Smooth muscle cell (in vitro differentiated cells): ENCODE measurements around the gene ADPRH. TPM values are rescaled to one million over a fixed set of nuclear protein-coding genes. Genes with fewer than 3 reads are reported as not detected.

Experiments used
- DNase-seq: peaks from one replicate; lab custom pipeline; 2025; ENCODE audit not compliant: unreplicated experiment; lab: John Stamatoyannopoulos, UW
- H2AFZ ChIP-seq: fragments of 200-600 bp; sonication (generic); 2 replicates; pipeline ENCODE4 v1.6.0; 2016; ENCODE audit warnings: antibody characterized with exemption, low read depth, mild to moderate bottlenecking
- H3F3A ChIP-seq: fragments of 200-600 bp; sonication (generic); 2 replicates; pipeline ENCODE4 v1.6.0; 2017; ENCODE audit warnings: antibody characterized with exemption, low read depth
- H3K27ac ChIP-seq: fragments of 200-600 bp; sonication (generic); 2 replicates; pipeline ENCODE4 v1.5.1; 2016; ENCODE audit warnings: low read depth, mild to moderate bottlenecking
- H3K27me3 ChIP-seq: fragments of 200-600 bp; sonication (generic); 2 replicates; pipeline ENCODE4 v1.6.1; 2016; ENCODE audit warnings: low read depth, mild to moderate bottlenecking
- H3K36me3 ChIP-seq: fragments of 200-600 bp; sonication (generic); 2 replicates; pipeline ENCODE4 v1.5.1; 2016; ENCODE audit warnings: low read depth
- H3K4me1 ChIP-seq: fragments of 200-600 bp; sonication (generic); 2 replicates; pipeline ENCODE4 v1.5.1; 2016; ENCODE audit warnings: low read depth
- H3K4me2 ChIP-seq: fragments of 200-600 bp; sonication (generic); 2 replicates; pipeline ENCODE4 v1.6.0; 2016; ENCODE audit warnings: mild to moderate bottlenecking
- H3K4me3 ChIP-seq: fragments of 200-600 bp; sonication (generic); 2 replicates; pipeline ENCODE4 v1.5.1; 2016; ENCODE audit warnings: mild to moderate bottlenecking
- H3K79me2 ChIP-seq: fragments of 200-600 bp; sonication (generic); 2 replicates; pipeline ENCODE4 v1.6.0; 2016; ENCODE audit warnings: low read depth, mild to moderate bottlenecking
- H3K9ac ChIP-seq: fragments of 200-600 bp; sonication (generic); 2 replicates; pipeline ENCODE4 v1.6.0; 2016; ENCODE audit warnings: low read depth
- H3K9me3 ChIP-seq: fragments of 200-600 bp; sonication (generic); replicated peaks from 2 replicates; pipeline ENCODE4 v1.5.1; 2016; ENCODE audit warnings: low read depth
- H4K20me1 ChIP-seq: fragments of 200-600 bp; sonication (generic); 2 replicates; pipeline ENCODE4 v1.6.0; 2016; ENCODE audit warnings: low read depth
- CTCF ChIP-seq: fragments of 200-600 bp; sonication (generic); IDR thresholded peaks from 2 replicates; pipeline ENCODE4 v1.5.1; 2017; ENCODE audit warnings: borderline replicate concordance, mild to moderate bottlenecking, antibody characterized with exemption; ENCODE audit not compliant: insufficient read depth, poor library complexity, severe bottlenecking
- WGBS: methylation state at CpG from one replicate; pipeline ENCODE4 v1.1.7; 2016; ENCODE audit warnings: low lambda C conversion rate; 5-methylcytosine and 5-hydroxymethylcytosine counted together
- polyA plus RNA-seq: library from polyadenylated mRNA; unstranded; fragments of >200 nt; fragmentation: Nextera tagmentation; extraction: Ambion mirVana; gene quantifications from 2 replicates; pipeline ENCODE4 v1.2.1, GENCODE V29; 2016
- total RNA-seq: library from RNA; depleted of rRNA; stranded (reverse); fragments of >200 nt; gene quantifications from 2 replicates; pipeline ENCODE4 v1.2.3, GENCODE V29; 2014

The ADPRH gene
- total and polyA plus RNA-seq, 2 experiments from 2014 or later, result 1.3 to 2.9 TPM

DNA sequence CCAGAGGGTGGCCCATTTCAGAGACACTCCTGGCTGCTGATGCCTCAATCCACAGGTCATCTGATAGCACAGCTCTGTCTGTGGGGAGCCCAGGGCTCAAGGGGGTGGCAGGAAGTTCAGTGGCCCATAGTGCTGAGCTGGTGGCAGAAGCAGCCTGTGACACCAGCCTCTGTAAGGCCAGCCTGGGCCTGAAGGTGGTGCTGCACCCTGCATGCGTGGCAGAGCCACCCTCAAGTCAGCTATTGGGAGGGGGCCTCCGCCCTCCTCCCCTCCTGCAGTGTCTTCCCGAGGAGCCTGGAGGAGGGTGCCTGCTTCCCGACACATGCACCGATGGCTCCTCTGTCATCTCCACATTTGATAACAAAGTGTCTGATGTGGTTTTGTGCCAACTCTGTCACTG lies 21.4 kb downstream of the ADPRH start:
- peaks cover 3% of the 10 kb centered on the region for H3K4me1 ChIP-seq
- TF ChIP-seq CTCF, result peak; percentile 32
- peaks cover 3% of the 10 kb centered on the region for H3F3A ChIP-seq
- H3K4me3 ChIP-seq, result no peak overlapping the region
- no peaks in the 10 kb centered on the region for H3K79me2 ChIP-seq
- no peaks in the 10 kb centered on the region for H4K20me1 ChIP-seq
- H3K9me3 ChIP-seq, result no peaks in the 10 kb centered on the region
- H3K27ac ChIP-seq, result no peak overlapping the region
- 36% methylated on average over 5 of the region's 5 CpGs for WGBS
- H3K9ac ChIP-seq, result no peak overlapping the region
- no peaks in the 10 kb centered on the region for H3K27me3 ChIP-seq
- H2AFZ ChIP-seq, result peak overlapping the region; percentile 28
- no peak for DNase-seq
- no peak overlapping the region for H3K4me2 ChIP-seq
- H3K36me3 ChIP-seq, result no peaks in the 10 kb centered on the region

- Histone ChIP-seq H3K4me1 (peaks cover 3% of the 10 kb centered on the region), H3K79me2 (no peaks in the 10 kb centered on the region), H3K4me3 (no peak overlapping the region), H3K36me3 (no peaks in the 10 kb centered on the region), H3K9ac (no peak overlapping the region), H3K4me2 (no peak overlapping the region), H3F3A (peaks cover 3% of the 10 kb centered on the region), H3K27ac (no peak overlapping the region), H2AFZ (no peak overlapping the region), H3K27me3 (no peaks in the 10 kb centered on the region), H3K9me3 (no peaks in the 10 kb centered on the region), H4K20me1 (no peaks in the 10 kb centered on the region)
- no peak for DNase-seq
- no peak for TF ChIP-seq CTCF
- 86% methylated on average over 3 of the region's 3 CpGs for WGBS
These were observed 21.9 kb downstream of the ADPRH start for GRCh38 chr3:119601154-119601553.

GRCh38 chr3:119602676-119603075 lies 23.4 kb downstream of the ADPRH start:
- Histone ChIP-seq H3K9ac (no peak overlapping the region), H3F3A (peaks cover 3% of the 10 kb centered on the region), H2AFZ (no peak overlapping the region), H3K4me1 (peaks cover 3% of the 10 kb centered on the region), H3K79me2 (no peaks in the 10 kb centered on the region), H3K4me2 (no peak overlapping the region), H3K36me3 (no peaks in the 10 kb centered on the region), H3K27me3 (no peaks in the 10 kb centered on the region), H3K9me3 (no peaks in the 10 kb centered on the region), H4K20me1 (no peaks in the 10 kb centered on the region), H3K4me3 (no peak overlapping the region), H3K27ac (no peak overlapping the region)
- WGBS, result 59% methylated on average over 1 of the region's 1 CpG
- TF ChIP-seq CTCF, result no peak
- DNase-seq, result no peak

- H2AFZ ChIP-seq, result no peak overlapping the region
These were observed 25.6 kb downstream of the ADPRH start for GRCh38 chr3:119604878-119605277.

More at GRCh38 chr3:119604878-119605277, 25.6 kb downstream of the ADPRH start:
- H3K27ac ChIP-seq, result no peak overlapping the region
- H3K27me3 ChIP-seq, result no peaks in the 10 kb centered on the region
- H3K4me2 ChIP-seq, result no peak overlapping the region
- TF ChIP-seq CTCF, result no peak
- 33% methylated on average over 1 of the region's 1 CpG for WGBS
- no peak overlapping the region for H3K9ac ChIP-seq
- H3F3A ChIP-seq, result peaks cover 3% of the 10 kb centered on the region
- no peaks in the 10 kb centered on the region for H4K20me1 ChIP-seq
- no peak for DNase-seq
- no peaks in the 10 kb centered on the region for H3K9me3 ChIP-seq
- H3K4me3 ChIP-seq, result no peak overlapping the region
- H3K36me3 ChIP-seq, result no peaks in the 10 kb centered on the region
- no peaks in the 10 kb centered on the region for H3K79me2 ChIP-seq
- peaks cover 3% of the 10 kb centered on the region for H3K4me1 ChIP-seq
